Measurements from ENCODE around the gene UNC79.

Gene UNC79

DNA sequence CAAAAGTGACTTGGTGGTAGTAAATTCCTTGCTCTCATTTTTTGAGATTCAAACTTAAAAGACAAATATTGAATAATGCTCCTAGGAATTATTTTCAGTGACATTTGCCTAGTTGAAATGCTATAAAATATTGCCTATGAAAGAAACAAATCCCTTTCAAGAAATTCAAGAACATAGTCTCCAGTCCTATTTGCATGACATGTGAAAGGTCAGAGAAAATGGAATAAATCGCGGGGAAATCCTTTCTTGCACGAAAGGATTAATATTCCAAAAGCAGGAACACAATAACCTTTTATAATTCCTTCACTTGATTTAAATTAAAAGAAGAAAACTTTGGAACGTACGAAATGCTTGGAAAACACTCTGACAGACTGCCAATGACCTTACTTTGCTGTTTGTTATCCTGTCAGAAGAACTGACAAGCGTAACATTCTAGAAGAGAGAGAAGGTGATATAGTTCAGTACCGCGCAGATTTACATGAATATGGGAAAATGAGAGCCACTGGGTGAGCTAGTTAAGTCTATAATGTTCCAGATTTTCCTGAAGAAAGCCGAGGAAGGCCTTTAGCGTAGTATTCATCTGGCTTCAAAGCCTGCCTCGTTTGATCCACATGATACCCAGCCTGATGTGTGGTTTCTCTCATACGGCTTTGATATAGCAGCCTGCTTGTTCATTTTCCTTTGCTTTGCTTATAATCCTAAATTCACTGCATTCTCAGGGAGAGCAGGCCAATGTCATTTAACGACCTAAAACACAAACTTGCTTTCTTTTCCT lies 254.6 kb downstream of the UNC79 start:
- TF ChIP-seq, protein P1, sequence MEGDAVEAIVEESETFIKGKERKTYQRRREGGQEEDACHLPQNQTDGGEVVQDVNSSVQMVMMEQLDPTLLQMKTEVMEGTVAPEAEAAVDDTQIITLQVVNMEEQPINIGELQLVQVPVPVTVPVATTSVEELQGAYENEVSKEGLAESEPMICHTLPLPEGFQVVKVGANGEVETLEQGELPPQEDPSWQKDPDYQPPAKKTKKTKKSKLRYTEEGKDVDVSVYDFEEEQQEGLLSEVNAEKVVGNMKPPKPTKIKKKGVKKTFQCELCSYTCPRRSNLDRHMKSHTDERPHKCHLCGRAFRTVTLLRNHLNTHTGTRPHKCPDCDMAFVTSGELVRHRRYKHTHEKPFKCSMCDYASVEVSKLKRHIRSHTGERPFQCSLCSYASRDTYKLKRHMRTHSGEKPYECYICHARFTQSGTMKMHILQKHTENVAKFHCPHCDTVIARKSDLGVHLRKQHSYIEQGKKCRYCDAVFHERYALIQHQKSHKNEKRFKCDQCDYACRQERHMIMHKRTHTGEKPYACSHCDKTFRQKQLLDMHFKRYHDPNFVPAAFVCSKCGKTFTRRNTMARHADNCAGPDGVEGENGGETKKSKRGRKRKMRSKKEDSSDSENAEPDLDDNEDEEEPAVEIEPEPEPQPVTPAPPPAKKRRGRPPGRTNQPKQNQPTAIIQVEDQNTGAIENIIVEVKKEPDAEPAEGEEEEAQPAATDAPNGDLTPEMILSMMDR (IDR thresholded peaks at IDR 0.05; ENCODE audit: extremely low read depth, insufficient read depth, missing control alignments), result no peak
- no peak for DNase-seq (ENCODE audit: low spot score)
- in situ Hi-C loops (cut with MboI; ENCODE audit: low pct_unique_long_range_greater_than_20kb, low sequenced_read_pairs, unreplicated experiment), result no loop called here

DNA sequence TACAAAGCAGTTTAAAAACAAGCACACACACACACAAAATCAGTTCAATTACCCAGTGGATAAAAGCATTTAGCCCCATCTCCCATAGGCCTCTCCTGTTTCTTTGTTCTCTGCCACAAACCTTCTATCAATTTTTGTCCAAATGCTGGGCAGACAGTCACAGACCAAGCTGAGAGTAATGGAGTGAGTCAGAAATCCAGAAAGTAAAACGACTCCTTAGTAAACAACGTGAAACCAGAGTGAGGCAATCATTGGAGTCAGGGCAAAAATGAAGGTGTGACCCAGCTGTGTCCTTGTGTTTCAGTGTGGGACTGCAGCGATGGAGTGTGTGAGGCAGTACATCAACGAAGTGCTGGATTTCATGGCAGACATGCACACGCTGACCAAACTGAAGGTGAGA lies 255.5 kb downstream of the UNC79 start:
- no peak for DNase-seq (ENCODE audit: low spot score)
- in situ Hi-C loops (cut with MboI; ENCODE audit: low pct_unique_long_range_greater_than_20kb, low sequenced_read_pairs, unreplicated experiment), result no loop called here
- TF ChIP-seq, protein P1 (IDR thresholded peaks at IDR 0.05; ENCODE audit: extremely low read depth, insufficient read depth, missing control alignments), result no peak

DNA sequence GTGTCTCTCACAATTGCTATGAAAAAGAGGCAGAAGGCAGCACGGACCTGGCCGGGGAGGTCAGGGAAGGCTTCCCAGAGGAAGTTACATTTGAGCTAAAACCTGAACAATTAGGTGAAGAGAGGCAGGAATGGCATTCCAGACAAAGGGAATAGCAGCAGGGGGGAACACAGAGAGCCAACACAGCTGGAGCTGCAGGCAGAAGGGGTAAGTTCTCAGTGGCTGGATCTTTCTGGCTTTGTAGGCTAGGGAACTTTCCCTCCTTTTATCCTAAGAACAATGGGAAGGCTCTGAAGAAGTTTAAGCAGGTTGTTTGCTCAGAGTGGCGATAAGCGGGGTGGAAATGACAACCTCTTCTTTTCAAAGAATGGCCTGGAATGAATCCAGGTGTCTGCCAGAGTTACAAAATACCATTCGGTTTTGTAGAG lies 257.5 kb downstream of the UNC79 start:
- TF ChIP-seq, protein P1 (IDR thresholded peaks at IDR 0.05; ENCODE audit: extremely low read depth, insufficient read depth, missing control alignments), result no peak
- in situ Hi-C loops (cut with MboI; ENCODE audit: low pct_unique_long_range_greater_than_20kb, low sequenced_read_pairs, unreplicated experiment), result no loop called here
- no peak for DNase-seq (ENCODE audit: low spot score)

DNA sequence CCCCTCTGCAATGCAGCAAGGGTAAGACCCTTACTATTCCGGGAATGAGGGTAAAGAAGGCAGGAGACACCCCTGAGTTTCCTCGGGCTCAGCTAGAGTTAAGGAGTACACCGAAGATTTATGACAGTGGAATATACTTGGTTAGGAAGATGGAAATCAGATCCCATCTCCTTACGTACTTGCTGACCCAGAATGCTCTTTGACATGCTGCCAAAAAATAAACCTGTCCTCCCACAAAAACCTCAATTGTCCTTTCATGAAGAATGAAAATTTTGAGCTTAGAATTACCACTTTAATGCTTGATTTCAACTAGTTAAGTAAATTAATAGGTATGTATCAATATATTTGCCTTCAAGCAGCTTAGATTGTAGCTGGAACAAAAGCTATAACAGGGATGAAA lies 258.1 kb downstream of the UNC79 start:
- no peak for DNase-seq (ENCODE audit: low spot score)
- TF ChIP-seq, protein P1 (IDR thresholded peaks at IDR 0.05; ENCODE audit: extremely low read depth, insufficient read depth, missing control alignments), result no peak
- in situ Hi-C loops (cut with MboI; ENCODE audit: low pct_unique_long_range_greater_than_20kb, low sequenced_read_pairs, unreplicated experiment), result no loop called here

DNA sequence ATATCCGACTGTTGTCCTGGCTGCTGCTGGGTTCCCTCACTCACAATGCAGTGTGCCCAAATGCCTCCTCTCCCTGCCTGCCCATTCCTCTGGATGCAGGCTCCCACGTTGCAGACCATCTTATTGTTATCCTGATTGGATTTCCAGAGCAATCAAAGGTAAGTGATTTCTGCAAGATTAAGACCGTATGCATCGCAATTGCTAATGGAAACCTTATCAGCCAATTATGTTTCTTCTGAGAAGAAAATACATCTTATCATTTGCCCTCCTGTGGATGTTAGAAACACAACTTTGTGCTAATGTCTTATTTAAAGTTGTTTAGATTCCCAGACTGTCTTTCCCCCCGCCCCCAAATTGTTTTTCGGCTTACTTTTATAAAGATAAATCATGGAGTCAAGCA lies 259.4 kb downstream of the UNC79 start:
- in situ Hi-C loops (cut with MboI; ENCODE audit: low pct_unique_long_range_greater_than_20kb, low sequenced_read_pairs, unreplicated experiment), result no loop called here
- TF ChIP-seq, protein P1 (IDR thresholded peaks at IDR 0.05; ENCODE audit: extremely low read depth, insufficient read depth, missing control alignments), result no peak
- no peak for DNase-seq (ENCODE audit: low spot score)

DNA sequence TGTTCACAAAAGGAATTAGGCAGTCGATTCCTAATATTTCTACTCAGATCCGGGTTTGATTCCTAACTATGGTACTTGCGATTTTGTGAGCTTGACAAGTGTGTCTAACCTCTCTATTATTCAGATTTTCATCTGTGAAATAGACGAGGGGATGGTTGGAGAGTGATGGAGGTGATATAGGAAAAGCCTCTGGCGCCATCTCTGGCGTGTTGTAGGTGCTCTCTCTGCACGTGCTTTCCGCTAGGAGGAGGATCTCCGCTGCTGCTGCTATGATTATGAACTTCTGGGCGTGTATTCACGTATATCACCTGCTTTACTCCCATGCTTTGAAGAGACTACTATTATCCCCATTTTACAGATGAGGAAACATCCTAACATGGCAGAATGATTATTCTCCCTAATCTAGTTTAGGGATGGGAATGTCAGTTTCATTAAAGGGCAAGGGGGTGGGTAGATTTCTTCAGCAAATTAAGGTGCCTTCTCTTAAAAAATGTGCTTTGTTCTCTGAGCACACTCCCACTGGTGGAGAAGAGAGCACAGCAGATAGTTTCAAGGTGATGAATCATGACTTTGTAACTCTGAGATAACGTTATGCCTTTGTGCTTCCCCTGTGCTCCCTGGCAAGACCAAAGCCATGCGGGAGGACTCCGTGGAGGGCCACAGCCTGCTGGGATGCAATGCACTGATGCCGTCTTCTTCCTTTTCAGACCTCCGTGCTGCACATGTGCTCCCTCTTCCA lies 260.5 kb downstream of the UNC79 start:
- in situ Hi-C loops (cut with MboI; ENCODE audit: low pct_unique_long_range_greater_than_20kb, low sequenced_read_pairs, unreplicated experiment), result no loop called here
- DNase-seq (ENCODE audit: low spot score), result no peak
- TF ChIP-seq, protein P1 (IDR thresholded peaks at IDR 0.05; ENCODE audit: extremely low read depth, insufficient read depth, missing control alignments), result no peak
